Measurements from ENCODE around the gene APOC3. TPM values are rescaled to one million over a fixed set of nuclear protein-coding genes. Genes with fewer than 3 reads are reported as not detected.

APOC3 gene
- total and polyA plus RNA-seq, 9 of the 15 experiments (the other 6 are each of a cell fraction or from before 2014, with no cell fraction given), result 1.1 TPM; not detected in 8

GRCh38 chr11:116831790-116832349 lies 2.2 kb downstream of the APOC3 start:
- H3K9ac ChIP-seq (ENCODE audit: insufficient read depth in 1 of 2, low read depth in 2 of 2, low read length in 2 of 2), result no peak overlapping the region
- H3K27ac ChIP-seq (ENCODE audit: extremely low read depth, low read depth, low read length), result no peak overlapping the region
- CTCF ChIA-PET (ENCODE audit: low intra/inter-chr PET ratio), result no interaction called here
- peaks cover 8 to 37% of the 10 kb centered on the region in 2 experiments; a peak in 3 of 5 replicates for H3K4me1 ChIP-seq (replicated peaks in 1 of 2; ENCODE audit: control insufficient read depth in 2 of 2, insufficient read depth in 2 of 2, low read length in 2 of 2)
- POLR2A ChIA-PET, result no interaction called here
- DNase-seq (ENCODE audit: extremely low read depth in 1 of 4, low spot score in 3 of 4) (no peak), ATAC-seq (no peak), FAIRE-seq (no peak)
- H3K9me3 ChIP-seq (replicated peaks; ENCODE audit: control insufficient read depth, insufficient read depth, low read depth, low read length), result no peaks in the 10 kb centered on the region
- H4K20me1 ChIP-seq (replicated peaks; ENCODE audit: control insufficient read depth, insufficient read depth, low read length), result no peaks in the 10 kb centered on the region
- intact Hi-C loops (cut with micrococcal nuclease), result loop anchor here (10.0 kb wide), 1 partner anchor 97 kb away; no protein-coding TSS in a partner anchor
- no peak overlapping the region for H3K4me3 ChIP-seq
- peaks cover 0 to 7% of the 10 kb centered on the region in 2 experiments; a peak in 2 of 5 replicates for H3K27me3 ChIP-seq (ENCODE audit: control insufficient read depth in 2 of 2, insufficient read depth in 2 of 2, low read length in 2 of 2)
- in situ Hi-C loops (cut with MboI), result no loop called here
- no peaks in the 10 kb centered on the region for H3K79me2 ChIP-seq (ENCODE audit: control insufficient read depth, insufficient read depth, low read length)
- no peak overlapping the region for H2AFZ ChIP-seq (ENCODE audit: low read depth, low read length)
- no peaks in the 10 kb centered on the region for H3K36me3 ChIP-seq (ENCODE audit: control insufficient read depth, insufficient read depth, low read length)
- BruUV-seq (replicated peaks), result no TSS peak
- no peaks in the 10 kb centered on the region for H3K9me1 ChIP-seq (ENCODE audit: control insufficient read depth, insufficient read depth, low read length)
- H3K4me2 ChIP-seq (ENCODE audit: insufficient read depth, low read length), result no peak overlapping the region
- 12% methylated on average over 7 of the region's 7 CpGs for WGBS (ENCODE audit: insufficient coverage, low coverage, missing lambda C conversion rate)
- TF ChIP-seq HOXB6 (CRISPR knock-in tag; IDR thresholded peaks at IDR 0.05; ENCODE audit: borderline replicate concordance) (no peak), ZBTB49 (CRISPR knock-in tag; IDR thresholded peaks at IDR 0.05; ENCODE audit: borderline replicate concordance) (no peak), ZBTB2 (IDR thresholded peaks at IDR 0.05) (no peak), BCLAF1 (IDR thresholded peaks at IDR 0.05; ENCODE audit: borderline replicate concordance in 1 of 2, control insufficient read depth in 1 of 2, low read depth in 2 of 2, low read length in 1 of 2) (no peak), ELK3 (CRISPR knock-in tag; IDR thresholded peaks at IDR 0.05) (no peak), FOXA3 (CRISPR knock-in tag; conservative IDR thresholded peaks at IDR 0.05 in 1 of 2, IDR thresholded peaks at IDR 0.05 in 1 of 2) (no peak), HDAC6 (IDR thresholded peaks at IDR 0.05; ENCODE audit: low read depth, low read length) (no peak), C11orf30 (IDR thresholded peaks at IDR 0.05; ENCODE audit: low read depth) (no peak), MXI1 (IDR thresholded peaks at IDR 0.05; ENCODE audit: low read depth, low read length) (no peak)

Measured in K562 (cell line).